Uterus (tissue), 2 donors: ENCODE results near the gene KRT2.

Experiments used
- CTCF ChIP-seq, 4 experiments: fragments of 200-600 bp in 2 of 4; fragments of 450-650 bp in 2 of 4; sonication (generic) in 2 of 4; IDR thresholded peaks; one replicate each; pipeline ENCODE4 v1.5.1; 2016 to 2019; ENCODE audit warnings: antibody characterized with exemption in 4 of 4, mild to moderate bottlenecking in 2 of 4, moderate library complexity in 1 of 4
- POLR2A ChIP-seq, 2 donors: fragments of 450-650 bp; IDR thresholded peaks; one replicate each; pipeline ENCODE4 v1.6.1; 2016; ENCODE audit warnings: antibody characterized with exemption in 2 of 2, mild to moderate bottlenecking in 1 of 2, moderate library complexity in 1 of 2

DNA sequence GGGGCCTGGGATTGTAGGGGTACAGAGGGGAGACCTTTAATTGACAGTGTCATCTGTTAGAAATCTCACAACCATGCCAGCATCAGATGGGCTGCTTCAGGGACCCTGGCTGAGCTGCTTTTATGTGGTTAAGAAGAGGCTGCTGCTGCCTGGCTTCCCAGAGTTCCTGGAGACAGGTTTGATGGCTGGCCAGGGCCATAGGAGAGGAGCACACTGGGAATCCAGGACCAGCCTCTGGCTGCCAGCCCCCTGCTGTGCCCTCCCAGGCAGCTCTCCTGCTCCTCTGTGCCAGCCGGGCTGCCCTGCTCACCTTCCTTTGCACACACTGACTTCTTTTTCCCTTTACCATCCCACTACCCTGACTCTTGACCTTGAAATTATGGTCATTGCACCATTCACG lies 33.1 kb downstream of the KRT2 start:
- TF ChIP-seq POLR2A (IDR thresholded peaks at IDR 0.05) (no peak), CTCF (IDR thresholded peaks at IDR 0.05) (no peak)
